CD4-positive, alpha-beta memory T cell (primary cell): ENCODE data around the gene AK2. TPM values are rescaled to one million over a fixed set of nuclear protein-coding genes. Genes with fewer than 3 reads are reported as not detected.

Source experiments
- CTCF ChIA-PET: fragments of 350-600 bp; sonication (Branson Sonifier 250); formaldehyde crosslinking; loops from one replicate; lab custom pipeline; 2021; ENCODE audit warnings: inconsistent platforms; ENCODE audit not compliant: partially characterized antibody; lab: Charles Lee
- POLR2A ChIA-PET: fragments of 350-600 bp; sonication (Branson Sonifier 250); formaldehyde crosslinking; loops from one replicate; lab custom pipeline; 2021; ENCODE audit not compliant: partially characterized antibody; lab: Charles Lee
- DNase-seq, 5 donors: peaks; one replicate each; pipeline versions ENCODE4 v3.0.0 to v3.0.0-alpha.2; 2020 to 2022; ENCODE audit warnings: mixed read lengths in 1 of 5
- H3K27ac ChIP-seq: one replicate; pipeline ENCODE4 v1.7.0; 2013; ENCODE audit warnings: low read depth, low read length
- H3K27me3 ChIP-seq: 2 replicates; pipeline ENCODE4 v1.7.0; 2013; ENCODE audit warnings: mild to moderate bottlenecking, low read length, moderate library complexity; ENCODE audit not compliant: insufficient read depth
- H3K36me3 ChIP-seq: 2 replicates; pipeline ENCODE4 v1.7.0; 2013; ENCODE audit warnings: mild to moderate bottlenecking, low read length, moderate library complexity; ENCODE audit not compliant: insufficient read depth
- H3K4me1 ChIP-seq: 2 replicates; pipeline ENCODE4 v1.7.0; 2013; ENCODE audit warnings: mild to moderate bottlenecking, low read length, moderate library complexity; ENCODE audit not compliant: insufficient read depth
- H3K4me3 ChIP-seq, 2 donors: one replicate each; pipeline ENCODE4 v1.7.0; 2013; ENCODE audit warnings: low read length in 2 of 2, mild to moderate bottlenecking in 1 of 2
- H3K9me3 ChIP-seq, 2 donors: one replicate each; pipeline ENCODE4 v1.7.0; 2013; ENCODE audit warnings: low read length in 2 of 2, control low read depth in 1 of 2; ENCODE audit not compliant: control insufficient read depth in 1 of 2
- H3K27ac Mint-ChIP-seq, 7 donors: one replicate each; pipeline ENCODE4 v1.8.0; 2020 to 2021; ENCODE audit warnings: mixed read lengths in 7 of 7, mild to moderate bottlenecking in 6 of 7, inconsistent platforms in 3 of 7, moderate library complexity in 3 of 7
- H3K27me3 Mint-ChIP-seq, 2 donors: one replicate each; pipeline ENCODE4 v1.8.0; 2020 to 2021; ENCODE audit warnings: mixed read lengths in 2 of 2
- H3K36me3 Mint-ChIP-seq, 2 donors: one replicate each; pipeline ENCODE4 v1.8.0; 2020 to 2021; ENCODE audit warnings: mixed read lengths in 2 of 2, inconsistent platforms in 1 of 2, mild to moderate bottlenecking in 1 of 2
- H3K4me1 Mint-ChIP-seq, 4 donors: one replicate each; pipeline ENCODE4 v1.8.0; 2020 to 2021; ENCODE audit warnings: mixed read lengths in 4 of 4, mild to moderate bottlenecking in 1 of 4
- H3K4me3 Mint-ChIP-seq, 8 donors: one replicate each; pipeline ENCODE4 v1.8.0; 2020 to 2021; ENCODE audit warnings: mixed read lengths in 8 of 8, mild to moderate bottlenecking in 7 of 8, moderate library complexity in 6 of 8, inconsistent platforms in 3 of 8
- H3K9me3 Mint-ChIP-seq, 8 donors: one replicate each; pipeline ENCODE4 v1.8.0; 2020 to 2021; ENCODE audit warnings: mixed read lengths in 8 of 8, mild to moderate bottlenecking in 5 of 8, inconsistent platforms in 3 of 8, moderate library complexity in 1 of 8
- intact Hi-C: fragments of 100-400 bp; cut with micrococcal nuclease; formaldehyde crosslinking; loops from one replicate; pipeline ENCODE4 v1.15.1; 2023
- polyA plus RNA-seq, 2 donors: library from polyadenylated mRNA; unstranded; fragments of 300-500 nt; fragmentation: Illumina TruSeq; gene quantifications; one replicate each; pipeline ENCODE4 v1.2.3, GENCODE V29; 2021
- total RNA-seq, 2 experiments: library from RNA; stranded (reverse); gene quantifications; one replicate each; pipeline ENCODE4 v1.2.3, GENCODE V29; 2021

AK2 gene
- total and polyA plus RNA-seq, 4 experiments from 2014 or later = 88.5 to 148 (median 102) TPM

DNA sequence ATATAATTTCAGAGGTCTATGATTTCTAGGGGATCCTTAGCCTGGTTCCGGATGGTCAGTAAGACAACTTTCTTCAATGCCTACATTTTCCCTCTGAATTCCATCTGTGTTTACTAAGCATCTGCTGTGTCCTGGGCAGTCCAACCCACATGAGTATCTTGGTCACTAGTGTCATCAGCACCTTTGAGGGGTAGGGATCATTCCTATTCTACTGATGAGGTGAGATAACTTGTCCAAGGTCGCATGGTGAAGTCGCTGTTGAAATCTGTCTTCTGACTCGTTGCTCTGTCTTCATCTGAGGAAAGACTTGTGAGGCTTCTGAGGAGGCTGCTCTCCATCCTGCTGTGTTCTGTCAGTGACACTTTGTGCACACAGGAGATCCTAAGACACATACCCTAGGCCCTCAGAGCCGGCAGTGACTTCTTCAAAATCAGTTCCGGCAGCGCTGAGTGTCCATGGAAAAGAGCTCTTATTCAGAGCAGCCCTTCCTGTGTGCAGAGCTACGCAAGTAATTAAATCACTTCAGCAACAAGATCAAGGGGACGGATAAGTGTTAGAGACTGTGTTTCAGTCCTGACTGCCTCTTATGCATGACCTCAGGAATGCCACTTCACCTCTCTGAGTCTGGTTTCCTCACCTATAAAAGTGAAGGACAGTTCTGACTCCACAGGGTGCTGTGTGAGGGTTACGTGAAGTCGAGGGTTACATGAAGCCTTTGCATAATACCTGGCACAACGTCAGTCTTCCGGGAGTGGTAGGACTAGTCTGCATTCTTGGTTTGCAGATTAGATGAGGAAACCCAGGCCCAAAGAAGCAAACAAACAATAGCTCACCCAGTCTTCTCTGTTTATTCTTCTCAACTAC lies 28.4 kb downstream of the AK2 start:
- POLR2A ChIA-PET = interaction anchor here (0.6 to 1.7 kb wide), 3 partner anchors 27 to 66 kb away, joined by 5 to 13 read pairs (median 6); partner anchors contain the start of gene RNF19B
- peaks cover 0 to 8% (median under 1%) of the 10 kb centered on the region in 4 donors for H3K4me1 Mint-ChIP-seq
- H3K27ac Mint-ChIP-seq = peak overlapping the region in 1 of 7 donors; percentile 59
- CTCF ChIA-PET = interaction anchor here (0.6 to 4.6 kb wide), 8 partner anchors 14 to 76 kb away, joined by 3 to 63 read pairs (median 3); no protein-coding TSS in a partner anchor
- Histone ChIP-seq H3K27me3 (no peaks in the 10 kb centered on the region), H3K27ac (no peak overlapping the region), H3K9me3 (no peaks in the 10 kb centered on the region), H3K36me3 (peaks cover 42% of the 10 kb centered on the region), H3K4me1 (no peaks in the 10 kb centered on the region), H3K4me3 (no peak overlapping the region)
- DNase-seq = no peak
- no peaks in the 10 kb centered on the region for H3K27me3 Mint-ChIP-seq
- no peaks in the 10 kb centered on the region for H3K9me3 Mint-ChIP-seq
- intact Hi-C loops = no loop called here
- no peak overlapping the region for H3K4me3 Mint-ChIP-seq
- peaks cover 51 to 61% of the 10 kb centered on the region in 2 donors for H3K36me3 Mint-ChIP-seq

DNA sequence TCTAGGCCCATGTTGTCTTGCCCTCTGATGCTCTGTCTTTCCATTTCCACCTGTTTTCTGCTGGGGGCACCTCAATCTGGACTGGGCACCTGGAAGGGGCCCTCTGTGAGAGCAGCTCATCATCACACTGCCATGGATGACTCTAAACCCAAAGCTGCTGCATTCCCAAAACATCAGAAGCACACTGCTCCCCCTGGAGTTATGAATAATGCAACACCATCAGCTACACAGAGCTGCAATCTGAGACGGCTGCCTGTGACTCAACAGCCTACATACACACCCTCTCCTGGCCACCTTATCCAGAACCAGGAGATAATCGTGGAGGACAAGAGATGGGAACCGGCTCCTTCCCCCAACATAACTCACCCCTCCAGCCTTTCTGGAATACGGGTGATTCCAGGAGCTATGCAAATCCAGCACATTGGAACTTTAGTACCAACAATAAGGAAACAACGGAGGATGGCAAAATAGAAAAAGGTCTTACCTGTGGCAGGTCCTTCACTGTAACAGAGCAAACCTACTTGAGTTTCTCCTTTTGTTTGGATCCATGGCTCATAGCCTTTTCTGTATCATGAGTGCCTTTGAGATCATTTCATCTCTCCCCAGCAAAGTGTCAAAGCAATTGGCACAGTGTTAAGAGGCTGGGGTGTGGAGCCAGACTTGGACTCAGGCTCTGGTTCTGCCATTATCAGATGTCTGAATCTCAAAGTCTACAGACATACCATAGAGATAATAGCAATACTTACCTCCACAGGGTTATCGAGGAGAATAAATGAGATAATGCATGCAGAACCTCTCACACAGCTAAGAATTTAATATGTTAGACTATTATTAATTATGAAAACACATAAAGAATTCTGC lies 29.3 kb downstream of the AK2 start:
- H3K4me3 ChIP-seq = no peak overlapping the region
- Mint-ChIP-seq H3K4me1 (peaks cover 0 to 10% (median under 1%) of the 10 kb centered on the region in 4 donors), H3K27me3 (no peaks in the 10 kb centered on the region), H3K9me3 (no peaks in the 10 kb centered on the region), H3K36me3 (peaks cover 42 to 52% of the 10 kb centered on the region in 2 donors), H3K27ac (peak overlapping the region in 2 of 7 donors; percentile 40 to 48), H3K4me3 (no peak overlapping the region)
- ChIA-PET CTCF (interaction anchor here (0.6 to 4.6 kb wide), 14 partner anchors 13 to 75 kb away, joined by 3 to 63 read pairs (median 4); no protein-coding TSS in a partner anchor), POLR2A (interaction anchor here (0.6 to 1.7 kb wide), 4 partner anchors 26 to 74 kb away, joined by 3 to 13 read pairs (median 6); partner anchors contain the start of gene RNF19B)
- H3K36me3 ChIP-seq = peaks cover 33% of the 10 kb centered on the region
- H3K9me3 ChIP-seq = no peaks in the 10 kb centered on the region
- no peaks in the 10 kb centered on the region for H3K27me3 ChIP-seq
- H3K27ac ChIP-seq = no peak overlapping the region
- intact Hi-C loops = loop anchor here (1.0 kb wide), 1 partner anchor 74 kb away; no protein-coding TSS in a partner anchor
- no peaks in the 10 kb centered on the region for H3K4me1 ChIP-seq
- DNase-seq = peak in 4 of 5 donors; percentile 12 to 33 (median 22)

DNA sequence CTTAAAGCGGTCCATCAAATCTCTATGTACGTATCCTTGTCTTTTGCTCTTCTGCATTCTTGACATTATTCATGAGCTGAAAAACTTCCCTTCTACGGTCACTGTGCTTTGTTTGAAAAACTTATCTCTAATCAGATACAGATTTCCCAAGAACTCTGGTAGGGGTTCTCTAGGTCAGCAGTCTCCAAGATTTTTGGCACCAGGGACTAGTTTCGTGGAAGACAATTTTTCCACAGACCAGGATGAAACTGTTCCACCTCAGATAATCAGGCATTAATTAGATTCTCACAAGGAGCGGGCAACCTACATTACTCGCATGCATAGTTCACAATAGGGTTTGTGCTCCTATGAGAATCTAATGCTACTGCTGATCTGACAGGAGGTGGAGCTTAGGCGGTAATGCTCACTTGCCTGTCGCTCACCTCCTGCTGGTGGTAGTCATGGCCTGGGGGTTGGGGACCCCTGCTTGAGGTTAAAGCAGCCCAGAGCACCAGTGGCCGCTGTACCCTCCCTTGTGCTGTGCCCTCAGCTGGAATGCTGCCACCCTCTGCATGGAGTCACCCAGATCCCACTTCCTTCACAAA lies 30.8 kb downstream of the AK2 start:
- H3K27ac Mint-ChIP-seq = peak overlapping the region in 1 of 7 donors; percentile 8
- H3K4me1 Mint-ChIP-seq = peaks cover 0 to 10% (median under 1%) of the 10 kb centered on the region in 4 donors
- intact Hi-C loops = no loop called here
- H3K4me3 Mint-ChIP-seq = no peak overlapping the region
- Histone ChIP-seq H3K36me3 (peaks cover 19% of the 10 kb centered on the region), H3K27me3 (no peaks in the 10 kb centered on the region), H3K27ac (no peak overlapping the region), H3K4me1 (no peaks in the 10 kb centered on the region), H3K4me3 (no peak overlapping the region), H3K9me3 (no peaks in the 10 kb centered on the region)
- CTCF ChIA-PET = interaction anchor here (1.4 to 4.6 kb wide), 5 partner anchors 20 to 73 kb away, joined by 3 to 63 read pairs (median 4); partner anchors contain the start of gene RNF19B
- H3K27me3 Mint-ChIP-seq = no peaks in the 10 kb centered on the region
- POLR2A ChIA-PET = interaction anchor here (0.6 to 1.7 kb wide), 5 partner anchors 25 to 353 kb away, joined by 3 to 13 read pairs (median 3); partner anchors contain the start of gene RNF19B
- H3K36me3 Mint-ChIP-seq = peaks cover 29 to 38% of the 10 kb centered on the region in 2 donors
- no peaks in the 10 kb centered on the region for H3K9me3 Mint-ChIP-seq
- no peak for DNase-seq

DNA sequence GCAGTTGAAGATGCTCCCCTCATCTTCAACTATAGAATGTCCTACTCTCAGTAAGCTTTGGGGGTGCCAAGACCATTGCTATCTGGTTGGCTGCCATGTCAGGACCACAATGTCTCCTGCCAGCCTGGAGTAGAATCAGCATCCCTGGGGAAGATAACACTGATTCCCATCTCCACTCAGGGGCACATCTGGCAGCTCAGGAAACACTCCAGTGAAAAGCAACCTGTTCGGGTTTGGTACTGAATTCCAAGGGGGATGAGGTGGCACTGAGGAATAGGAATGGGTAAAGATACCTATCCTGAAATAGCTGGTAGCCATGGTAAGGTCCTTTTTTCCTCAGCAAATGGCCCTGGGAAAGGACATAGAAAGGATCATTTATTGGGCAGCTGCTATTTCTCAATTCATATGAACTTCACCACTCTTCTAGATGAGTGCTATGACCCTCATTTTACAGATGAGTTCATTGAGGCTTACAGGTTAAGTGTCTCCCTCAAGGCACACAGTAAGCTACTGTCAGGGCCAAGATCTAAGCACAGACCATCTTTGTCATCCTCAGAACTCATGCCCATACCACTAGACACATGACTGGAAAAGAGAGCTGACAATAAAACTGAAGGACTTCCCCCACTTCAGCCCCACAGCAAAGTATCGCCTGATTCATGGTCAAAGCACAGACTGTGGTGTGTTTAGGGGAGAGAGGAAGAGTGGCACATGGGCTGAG lies 31.4 kb downstream of the AK2 start:
- Mint-ChIP-seq H3K36me3 (peaks cover 27 to 31% of the 10 kb centered on the region in 2 donors), H3K4me3 (no peak overlapping the region), H3K27ac (no peak overlapping the region), H3K27me3 (no peaks in the 10 kb centered on the region), H3K9me3 (no peaks in the 10 kb centered on the region), H3K4me1 (peaks cover 0 to 14% (median 4%) of the 10 kb centered on the region in 4 donors)
- intact Hi-C loops = no loop called here
- Histone ChIP-seq H3K9me3 (no peaks in the 10 kb centered on the region), H3K27ac (no peak overlapping the region), H3K4me3 (no peak overlapping the region), H3K27me3 (no peaks in the 10 kb centered on the region), H3K4me1 (no peaks in the 10 kb centered on the region), H3K36me3 (peaks cover 15% of the 10 kb centered on the region)
- CTCF ChIA-PET = interaction anchor here (1.4 to 4.6 kb wide), 4 partner anchors 19 to 72 kb away, joined by 3 to 63 read pairs (median 4); partner anchors contain the start of gene RNF19B
- no peak for DNase-seq
- POLR2A ChIA-PET = interaction anchor here (1.3 to 1.5 kb wide), 2 partner anchors 40 to 41 kb away, joined by 3 read pairs; partner anchors contain the start of gene RNF19B

DNA sequence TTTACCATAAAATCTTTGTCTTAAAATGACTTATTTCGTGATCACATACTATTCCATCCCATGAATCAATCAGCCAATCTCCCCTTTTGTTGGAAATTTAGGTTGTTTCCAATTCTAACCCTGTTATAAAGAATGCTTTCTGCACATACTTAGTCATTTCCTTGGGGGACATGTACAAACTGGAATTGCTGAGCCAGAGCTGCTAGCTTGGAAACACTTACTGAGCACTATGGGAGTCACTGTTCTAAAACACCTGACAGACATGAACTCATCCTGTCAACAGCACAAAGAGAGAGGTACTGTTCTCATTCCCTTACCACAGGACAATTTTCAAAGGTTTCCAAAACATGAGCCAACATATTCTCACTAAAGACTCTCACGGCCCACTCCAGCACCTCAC lies 32.1 kb downstream of the AK2 start:
- POLR2A ChIA-PET = interaction anchor here (1.3 to 1.5 kb wide), 2 partner anchors 39 to 41 kb away, joined by 3 read pairs; partner anchors contain the start of gene RNF19B
- Mint-ChIP-seq H3K4me3 (no peak overlapping the region), H3K36me3 (peaks cover 21 to 26% of the 10 kb centered on the region in 2 donors), H3K9me3 (no peaks in the 10 kb centered on the region), H3K27me3 (no peaks in the 10 kb centered on the region), H3K27ac (peak overlapping the region in 1 of 7 donors; percentile 6), H3K4me1 (peaks cover 0 to 14% (median 5%) of the 10 kb centered on the region in 4 donors)
- no peaks in the 10 kb centered on the region for H3K27me3 ChIP-seq
- peaks cover 15% of the 10 kb centered on the region for H3K36me3 ChIP-seq
- intact Hi-C loops = no loop called here
- CTCF ChIA-PET = interaction anchor here (1.4 to 4.6 kb wide), 3 partner anchors 40 to 72 kb away, joined by 3 to 63 read pairs (median 4); partner anchors contain the start of gene RNF19B
- no peak overlapping the region for H3K27ac ChIP-seq
- DNase-seq = no peak
- H3K9me3 ChIP-seq = no peaks in the 10 kb centered on the region
- no peak overlapping the region for H3K4me3 ChIP-seq
- H3K4me1 ChIP-seq = no peaks in the 10 kb centered on the region

DNA sequence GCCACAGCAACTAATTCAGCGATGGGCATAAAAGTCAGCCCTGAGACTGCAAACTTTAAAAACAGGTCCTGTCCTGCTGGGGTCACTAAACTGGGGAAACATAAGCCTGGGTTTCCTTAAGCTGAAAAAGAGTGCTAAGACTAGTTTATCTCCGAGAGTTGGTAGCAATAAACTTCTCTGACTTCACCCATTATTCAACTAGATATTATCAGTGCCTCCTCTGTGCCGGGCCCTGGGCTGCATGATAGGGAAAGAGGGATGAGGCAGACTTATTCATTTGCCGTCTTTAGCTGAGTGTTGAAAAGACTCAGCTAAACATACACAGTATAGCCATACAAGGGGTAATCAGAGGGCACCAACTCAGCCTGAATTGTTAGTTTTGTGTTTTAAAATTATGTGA lies 33.0 kb downstream of the AK2 start:
- no peaks in the 10 kb centered on the region for H3K9me3 ChIP-seq
- no peaks in the 10 kb centered on the region for H3K27me3 Mint-ChIP-seq
- H3K4me1 ChIP-seq = peaks cover under 1% of the 10 kb centered on the region
- CTCF ChIA-PET = no interaction called here
- POLR2A ChIA-PET = interaction anchor here (0.8 to 1.0 kb wide), 2 partner anchors 39 to 40 kb away, joined by 3 read pairs; partner anchors contain the start of gene RNF19B
- no peaks in the 10 kb centered on the region for H3K9me3 Mint-ChIP-seq
- no peaks in the 10 kb centered on the region for H3K27me3 ChIP-seq
- H3K4me3 ChIP-seq = no peak overlapping the region
- peaks cover 8% of the 10 kb centered on the region for H3K36me3 ChIP-seq
- peaks cover under 1 to 14% (median 5%) of the 10 kb centered on the region in 4 donors for H3K4me1 Mint-ChIP-seq
- no peak for DNase-seq
- intact Hi-C loops = no loop called here
- no peak overlapping the region for H3K4me3 Mint-ChIP-seq
- no peak overlapping the region for H3K27ac Mint-ChIP-seq
- H3K27ac ChIP-seq = no peak overlapping the region
- peaks cover 11 to 16% of the 10 kb centered on the region in 2 donors for H3K36me3 Mint-ChIP-seq
